ENCODE measurements around the gene TTC21B. TPM values are rescaled to one million over a fixed set of nuclear protein-coding genes. Genes with fewer than 3 reads are reported as not detected.

Gene TTC21B
- total and polyA plus RNA-seq, 2 of the 8 experiments (the other 6 are each of a cell fraction or from before 2014, with no cell fraction given): 6.9 to 20.8 TPM

DNA sequence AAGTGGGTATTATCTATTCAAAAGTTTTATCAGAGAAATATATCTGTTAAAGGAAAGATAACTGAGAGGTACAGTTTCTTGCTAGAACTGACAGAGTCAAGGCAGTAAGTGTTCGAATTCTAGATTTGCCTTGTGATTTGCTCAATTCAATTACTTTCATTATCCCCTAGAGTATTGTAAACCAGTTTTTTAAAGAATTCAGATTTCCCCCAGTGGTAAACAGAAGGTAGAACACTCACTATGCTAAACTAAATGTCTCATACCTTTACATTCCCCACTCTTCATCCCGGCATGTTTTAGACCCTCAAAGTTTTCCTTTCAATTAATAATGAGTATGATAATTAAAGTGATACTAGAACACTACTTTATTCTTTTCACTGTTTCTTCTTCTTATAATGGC, 28.6 kb downstream of the TTC21B start:
- Histone ChIP-seq H3K4me2 (ENCODE audit: insufficient read depth in 1 of 2, low read depth in 2 of 2, low read length in 2 of 2) (no peak overlapping the region), H3K27ac (ENCODE audit: low read depth, low read length) (no peak overlapping the region), H3K27me3 (replicated peaks in 1 of 4; ENCODE audit: control insufficient read depth in 3 of 4, extremely low read depth in 1 of 4, insufficient read depth in 3 of 4, low read length in 3 of 4) (no peaks in the 10 kb centered on the region), H3K14ac (ENCODE audit: insufficient read length) (no peak overlapping the region), H2BK12ac (ENCODE audit: low read depth, low read length) (no peak overlapping the region), H2AFZ (ENCODE audit: low read length) (no peak overlapping the region), H3K36me3 (ENCODE audit: control insufficient read depth in 2 of 4, insufficient read depth in 4 of 4, low read length in 3 of 4) (peaks cover 0 to 33% (median 10%) of the 10 kb centered on the region in 4 experiments; a peak in 4 of 8 replicates), H3K79me2 (ENCODE audit: control insufficient read depth in 1 of 2, insufficient read depth in 2 of 2, low read length in 2 of 2) (no peaks in the 10 kb centered on the region), H3K9me3 (ENCODE audit: insufficient read depth in 2 of 2, low read depth in 1 of 2, low read length in 1 of 2) (no peaks in the 10 kb centered on the region), H3K18ac (ENCODE audit: extremely low read depth, low read length) (no peak overlapping the region), H3K56ac (replicated peaks; ENCODE audit: insufficient read length, low read depth, low read length) (no peak overlapping the region), H4K5ac (ENCODE audit: insufficient read length, low read depth, low read length) (no peak overlapping the region), H3K79me1 (ENCODE audit: low read depth, low read length) (no peaks in the 10 kb centered on the region), H3K4me3 (ENCODE audit: extremely low read depth in 1 of 4, insufficient read depth in 2 of 4, low read depth in 3 of 4, low read length in 4 of 4) (no peak overlapping the region), H2AK5ac (ENCODE audit: low read depth, low read length) (no peak overlapping the region), H3K4ac (replicated peaks; ENCODE audit: insufficient read length, low read depth, low read length) (no peak overlapping the region), H2BK120ac (replicated peaks; ENCODE audit: low read depth, low read length) (no peak overlapping the region), H4K91ac (replicated peaks; ENCODE audit: insufficient read length, low read length) (no peak overlapping the region), H4K8ac (ENCODE audit: extremely low read depth, insufficient read depth, low read length) (no peak overlapping the region), H3K23me2 (ENCODE audit: low read depth, low read length) (no peaks in the 10 kb centered on the region), H2BK20ac (ENCODE audit: low read length) (no peak overlapping the region), H4K20me1 (replicated peaks in 1 of 2; ENCODE audit: control insufficient read depth in 1 of 2, insufficient read depth in 2 of 2, low read length in 2 of 2) (no peaks in the 10 kb centered on the region), H2BK15ac (ENCODE audit: low read length) (no peak overlapping the region), H2BK5ac (ENCODE audit: low read depth, low read length) (no peak overlapping the region), H3K23ac (ENCODE audit: insufficient read length) (no peak overlapping the region), H3K4me1 (replicated peaks in 1 of 4; ENCODE audit: control insufficient read depth in 3 of 4, insufficient read depth in 4 of 4, low read length in 3 of 4) (no peaks in the 10 kb centered on the region), H3K9ac (replicated peaks in 1 of 4; ENCODE audit: extremely low read depth in 1 of 4, low read depth in 3 of 4, low read length in 3 of 4) (no peak overlapping the region)
- DNase-seq (ENCODE audit: low read depth in 1 of 2, low spot score in 2 of 2) (no peak), FAIRE-seq (no peak)
- TF ChIP-seq TAF7 (optimal IDR thresholded peaks at IDR 0.05; ENCODE audit: borderline replicate concordance, low read depth, low read length) (no peak), SP4 (IDR thresholded peaks at IDR 0.05; ENCODE audit: low read length) (no peak), POLR2A (IDR thresholded peaks at IDR 0.05; ENCODE audit: control extremely low read depth in 1 of 2, low read depth in 2 of 2, low read length in 2 of 2) (no peak), CREB1 (IDR thresholded peaks at IDR 0.05) (no peak)
- WGBS, 2 experiments (ENCODE audit: extremely low coverage in 1 of 2, insufficient coverage in 1 of 2, insufficient read length in 1 of 2, insufficient replicate concordance in 2 of 2, low coverage in 1 of 2, low lambda C conversion rate in 2 of 2, missing lambda C conversion rate in 1 of 2): 94% methylated on average over 2 of the region's 2 CpGs; no CpG with 5 or more reads in 1 of the 2 experiments
- CTCF ChIA-PET (ENCODE audit: partially characterized antibody): interaction anchor here (1.0 to 1.2 kb wide), 2 partner anchors 9 to 14 kb away, joined by 3 to 4 read pairs; no protein-coding TSS in a partner anchor
- POLR2A ChIA-PET (ENCODE audit: partially characterized antibody): no interaction called here
